GM19455 (cell line): ENCODE data around the gene SESN3.

ENCODE experiments used
- ATAC-seq: cut with Tn5 transposase; IDR thresholded peaks from one replicate; pipeline ENCODE4 v1.9.1; 2021; ENCODE audit not compliant: unreplicated experiment

SESN3 gene

GRCh38 chr11:95132956-95133355 lies 98.0 kb downstream of the SESN3 start:
- no peak for ATAC-seq

DNA sequence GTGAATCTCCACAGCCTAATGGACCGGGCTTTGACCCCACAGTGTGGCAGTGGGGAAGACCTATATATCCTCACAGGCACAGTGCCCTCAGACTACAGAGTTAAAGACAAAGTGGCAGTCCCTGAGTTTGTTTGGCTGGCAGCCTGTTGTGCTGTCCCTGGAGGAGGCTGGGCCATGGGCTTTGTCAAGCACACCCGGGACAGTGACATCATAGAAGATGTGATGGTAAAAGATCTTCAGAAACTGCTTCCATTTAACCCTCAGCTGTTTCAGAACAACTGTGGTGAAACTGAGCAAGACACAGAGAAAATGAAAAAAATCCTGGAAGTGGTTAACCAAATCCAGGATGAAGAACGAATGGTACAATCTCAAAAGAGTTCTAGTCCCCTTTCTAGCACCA lies 102.4 kb downstream of the SESN3 start:
- no peak for ATAC-seq

DNA sequence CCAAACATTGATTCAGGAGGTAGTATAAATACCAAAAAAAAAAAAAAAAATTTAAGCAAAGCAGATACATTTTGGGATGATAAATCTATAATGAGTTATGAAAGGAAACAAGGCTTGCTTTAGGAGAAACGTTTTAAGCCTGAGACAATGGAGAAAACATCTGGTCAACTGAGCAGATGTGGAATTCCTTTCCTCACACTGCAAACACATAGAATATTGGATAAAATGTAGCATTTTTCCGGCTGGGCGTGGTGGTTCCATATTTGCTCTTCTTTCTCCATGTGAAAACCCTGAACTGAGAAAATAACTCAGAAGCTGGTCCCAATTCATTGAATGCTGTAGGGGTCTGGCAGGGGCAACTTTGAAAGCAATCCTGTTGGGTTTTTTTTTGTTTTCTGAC lies 107.4 kb downstream of the SESN3 start:
- ATAC-seq, result no peak

GRCh38 chr11:95121698-95122097 lies 109.3 kb downstream of the SESN3 start:
- ATAC-seq, result no peak

DNA sequence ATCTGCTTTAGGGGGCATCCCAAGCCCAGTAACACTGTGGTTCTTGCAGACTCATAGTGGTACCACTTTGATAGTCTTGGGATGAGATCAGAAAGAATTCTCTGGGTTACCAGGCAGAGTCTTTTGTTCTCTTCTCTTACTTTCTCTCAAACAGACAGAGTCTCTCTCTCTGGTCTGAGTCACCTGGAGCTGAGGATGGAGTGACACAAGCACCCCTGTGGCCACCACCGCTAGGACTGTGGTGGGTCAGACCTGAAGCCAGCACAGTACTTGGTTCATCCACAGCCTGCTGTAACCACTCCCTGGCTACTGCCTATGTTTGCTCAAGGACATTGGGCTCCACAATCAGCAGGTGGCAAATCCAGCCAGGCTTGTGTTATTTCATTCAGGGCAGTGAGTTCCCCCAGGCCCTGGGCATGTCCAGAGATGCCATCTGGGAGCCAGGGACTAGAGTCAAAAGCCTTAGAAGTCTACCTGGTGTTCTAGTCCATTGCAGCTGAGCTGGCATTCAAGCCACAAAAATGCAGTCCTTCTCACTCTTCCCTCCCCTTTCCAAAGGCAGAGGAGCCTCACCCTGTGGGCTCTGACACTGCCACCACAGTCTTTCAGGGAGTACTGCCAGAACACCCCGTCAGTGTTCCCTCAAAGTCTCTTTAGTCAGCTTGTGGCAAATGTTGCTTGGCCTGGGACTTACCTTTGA lies 111.5 kb downstream of the SESN3 start:
- no peak for ATAC-seq

DNA sequence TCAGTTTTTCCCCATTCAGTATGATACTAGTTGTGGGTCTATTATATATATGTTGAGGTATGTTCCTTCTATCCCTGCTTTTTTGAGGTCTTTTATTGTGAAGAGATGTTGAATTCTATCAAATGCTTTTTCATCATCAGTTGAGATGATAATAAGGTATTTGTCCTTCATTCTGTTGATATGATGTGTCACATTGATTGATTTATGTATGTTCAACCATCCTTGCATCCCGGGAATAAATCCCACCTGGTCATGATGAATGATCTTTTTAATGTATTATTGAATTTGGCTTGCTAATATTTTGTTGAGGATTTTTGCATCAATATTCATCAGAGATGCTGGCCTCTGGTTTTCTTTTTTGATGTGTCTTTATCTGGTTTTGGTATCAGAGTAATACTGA lies 115.4 kb downstream of the SESN3 start:
- ATAC-seq, result no peak
